ENCODE data around the gene RANBP17. TPM values are rescaled to one million over a fixed set of nuclear protein-coding genes. Genes with fewer than 3 reads are reported as not detected.

Gene RANBP17
- total RNA-seq (2022; extraction: Qiagen RNA extraction), result 2.0 to 2.9 TPM (median 2.4 TPM) in 5 replicates

GRCh38 chr5:170861917-170862766, at the start of gene RANBP17:
Gene RANBP17 (plus strand): TSS chr5:170862018.

GRCh38 chr5:171308453-171309275, 446.8 kb downstream of the RANBP17 start, which contains the start of gene TLX3:
Gene TLX3 (plus strand): TSS chr5:171309248. CDS start chr5:171309366, 118 bp downstream.

Other genes starting within 250 kb of the RANBP17 start
- not detected in 5 replicates for gene GABRP, start 78.3 kb upstream of the RANBP17 start, total RNA-seq (2022; extraction: Qiagen RNA extraction)

Data from A549 treated with Mapracorat at 1 μM for 4 hours (cell line).